Bronchial smooth muscle cell (primary cell): ENCODE measurements around the gene TPM2. TPM values are rescaled to one million over a fixed set of nuclear protein-coding genes. Genes with fewer than 3 reads are reported as not detected.

Source experiments
- total RNA-seq: library from RNA; depleted of rRNA; stranded (reverse); fragments of >200 nt; gene quantifications from 2 replicates; pipeline ENCODE4 v1.2.1, GENCODE V29; 2014

The TPM2 gene
- total RNA-seq = 925 and 1,339 TPM in 2 replicates

GRCh38 chr9:35689542-35690293 is at the start of gene TPM2:
Gene TPM2 (minus strand): TSS chr9:35689925. CDS start chr9:35689817, 108 bp downstream.

DNA sequence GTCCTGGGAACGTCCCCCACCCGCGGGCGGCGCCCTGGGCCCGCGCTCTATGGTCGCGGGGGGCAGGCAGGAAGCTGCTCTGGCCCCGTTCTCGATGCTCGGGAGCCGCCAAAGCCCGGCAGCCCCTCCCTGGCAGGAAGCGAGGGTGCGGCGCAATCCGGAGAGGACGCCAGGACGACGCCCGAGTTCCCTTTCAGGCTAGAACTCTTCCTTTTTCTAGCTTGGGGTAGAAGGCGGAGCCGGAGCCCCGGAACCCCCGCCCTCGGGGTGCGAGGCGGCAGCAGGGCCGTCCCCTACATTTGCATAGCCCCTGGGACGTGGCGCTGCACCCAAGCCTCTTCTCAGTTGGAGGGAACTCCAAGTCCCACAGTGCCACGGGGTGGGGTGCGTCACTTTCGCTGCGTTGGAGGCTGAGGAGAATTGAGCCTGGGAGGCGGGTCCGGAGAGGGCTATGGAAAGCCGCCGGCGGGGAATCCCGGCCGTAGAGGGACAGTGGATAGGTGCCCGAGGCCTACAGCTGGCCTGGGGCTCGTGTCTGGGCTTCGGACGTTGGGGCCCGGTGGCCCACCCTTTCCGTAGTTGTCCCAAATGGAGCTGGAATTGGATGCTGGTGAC is 42.6 kb upstream of the TPM2 start, which contains the start of the genes CREB3 and TLN1:
CREB3 (plus strand) TSS at position 482 of the 615 bp plus-strand sequence; CDS start at position 589, 107 bp downstream.
TLN1 (minus strand) TSS at position 11 of the 615 bp plus-strand sequence. CDS start 6,501 bp downstream, outside the sequence.

DNA sequence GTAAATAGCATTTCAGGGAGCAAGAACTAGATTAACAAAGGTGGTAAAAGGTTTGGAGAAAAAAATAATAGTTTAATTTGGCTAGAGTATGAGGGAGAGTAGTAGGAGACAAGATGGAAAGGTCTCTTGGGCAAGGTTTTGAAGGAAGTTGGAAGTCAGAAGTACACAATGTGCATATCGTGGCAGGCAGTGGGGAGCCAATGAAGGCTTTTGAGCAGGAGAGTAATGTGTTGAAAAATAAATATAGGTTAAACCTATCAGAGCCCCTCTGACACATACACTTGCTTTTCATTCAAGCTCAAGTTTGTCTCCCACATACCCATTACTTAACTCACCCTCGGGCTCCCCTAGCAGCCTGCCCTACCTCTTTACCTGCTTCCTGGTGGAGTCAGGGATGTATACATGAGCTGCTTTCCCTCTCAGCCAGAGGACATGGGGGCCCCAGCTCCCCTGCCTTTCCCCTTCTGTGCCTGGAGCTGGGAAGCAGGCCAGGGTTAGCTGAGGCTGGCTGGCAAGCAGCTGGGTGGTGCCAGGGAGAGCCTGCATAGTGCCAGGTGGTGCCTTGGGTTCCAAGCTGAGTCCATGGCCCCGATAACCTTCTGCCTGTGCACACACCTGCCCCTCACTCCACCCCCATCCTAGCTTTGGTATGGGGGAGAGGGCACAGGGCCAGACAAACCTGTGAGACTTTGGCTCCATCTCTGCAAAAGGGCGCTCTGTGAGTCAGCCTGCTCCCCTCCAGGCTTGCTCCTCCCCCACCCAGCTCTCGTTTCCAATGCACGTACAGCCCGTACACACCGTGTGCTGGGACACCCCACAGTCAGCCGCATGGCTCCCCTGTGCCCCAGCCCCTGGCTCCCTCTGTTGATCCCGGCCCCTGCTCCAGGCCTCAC is 16.3 kb downstream of the TPM2 start, which contains the start of gene CA9:
CA9 (plus strand) TSS at position 797 of the 893 bp plus-strand sequence; CDS start at position 829, 32 bp downstream.

DNA sequence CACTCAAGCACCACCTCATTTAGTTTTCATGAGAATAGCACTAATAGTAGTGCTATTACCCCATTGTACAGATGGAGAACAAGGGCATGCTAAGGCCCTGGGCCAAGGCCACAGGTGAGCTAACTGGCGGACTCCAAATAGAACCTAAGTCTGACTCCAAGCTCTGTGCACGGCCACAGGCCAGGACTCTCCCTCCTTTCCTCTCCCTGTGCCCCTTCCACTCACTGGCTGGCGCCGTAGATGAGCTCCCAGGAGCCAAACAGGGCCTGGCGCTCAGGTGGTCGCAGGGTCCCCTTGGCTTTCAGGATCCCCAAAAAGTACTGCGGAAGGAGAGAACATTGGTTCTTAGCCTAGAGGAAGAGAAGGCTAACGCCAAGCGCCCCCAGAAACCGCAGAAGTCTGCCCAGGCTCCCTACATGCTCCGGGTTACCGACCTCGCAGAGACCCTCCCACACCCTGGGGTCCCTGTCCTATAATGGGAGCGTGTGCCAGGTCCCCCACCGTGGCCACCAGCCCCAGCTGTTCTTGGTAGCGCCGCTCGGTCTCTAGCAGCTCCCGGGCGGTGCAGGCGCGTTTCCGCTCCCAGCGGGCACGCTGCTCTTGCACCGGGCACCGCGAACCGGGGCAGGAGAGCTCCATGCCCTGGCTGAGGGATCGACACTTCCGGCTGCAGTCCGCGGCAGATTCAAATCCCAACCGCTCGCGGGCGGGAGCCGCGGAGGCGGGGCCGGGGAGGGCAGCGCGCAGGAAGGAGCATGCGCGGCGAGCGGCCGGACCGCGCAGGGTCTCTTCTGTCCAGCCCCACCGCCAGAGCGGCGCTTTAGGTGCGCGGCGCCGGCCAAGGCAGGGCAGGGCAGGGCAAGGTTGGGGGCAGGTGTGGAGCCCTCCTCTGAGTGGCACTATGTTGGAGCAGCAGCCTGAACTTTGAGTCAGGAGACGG is 24.9 kb downstream of the TPM2 start, which contains the start of gene ARHGEF39:
ARHGEF39 (minus strand) TSS at position 665 of the 940 bp plus-strand sequence; CDS start at position 639, 26 bp downstream.

DNA sequence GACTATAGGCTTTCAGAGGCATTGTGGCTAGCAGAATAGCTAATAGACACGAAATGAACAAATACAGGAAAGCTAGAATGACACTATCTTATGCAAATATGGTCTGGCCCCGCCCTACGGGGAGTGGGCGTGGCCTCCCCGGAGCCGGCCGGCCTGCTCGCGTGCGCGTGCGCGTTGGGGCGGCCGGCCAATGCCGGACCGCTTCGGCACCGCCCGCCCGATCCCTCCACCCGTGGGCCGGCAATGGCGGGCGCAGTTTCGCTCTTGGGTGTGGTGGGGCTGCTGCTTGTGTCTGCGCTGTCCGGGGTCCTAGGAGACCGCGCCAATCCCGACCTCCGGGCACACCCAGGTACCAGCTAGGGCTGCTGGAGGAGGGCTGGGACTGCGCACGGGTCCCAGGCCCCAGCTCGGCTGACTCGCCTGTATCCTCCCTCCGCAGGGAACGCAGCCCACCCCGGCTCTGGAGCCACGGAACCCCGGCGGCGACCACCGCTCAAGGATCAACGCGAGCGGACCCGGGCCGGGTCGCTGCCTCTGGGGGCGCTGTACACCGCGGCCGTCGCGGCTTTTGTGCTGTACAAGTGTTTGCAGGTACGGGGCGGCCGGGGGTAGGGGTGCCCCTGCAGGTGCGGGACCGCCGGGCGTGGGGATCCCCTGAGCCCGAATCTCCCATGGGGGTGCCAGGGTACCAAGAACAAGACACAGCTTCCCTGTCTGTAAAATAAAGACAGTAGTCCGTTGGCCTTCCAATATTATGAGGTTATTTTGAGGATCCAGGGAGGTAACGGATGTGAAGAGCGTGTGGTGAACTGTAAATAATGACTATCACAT is 31.4 kb downstream of the TPM2 start, which contains the start of gene CCDC107:
CCDC107 (plus strand) TSS at position 156 of the 831 bp plus-strand sequence; CDS start at position 244, 88 bp downstream.

DNA sequence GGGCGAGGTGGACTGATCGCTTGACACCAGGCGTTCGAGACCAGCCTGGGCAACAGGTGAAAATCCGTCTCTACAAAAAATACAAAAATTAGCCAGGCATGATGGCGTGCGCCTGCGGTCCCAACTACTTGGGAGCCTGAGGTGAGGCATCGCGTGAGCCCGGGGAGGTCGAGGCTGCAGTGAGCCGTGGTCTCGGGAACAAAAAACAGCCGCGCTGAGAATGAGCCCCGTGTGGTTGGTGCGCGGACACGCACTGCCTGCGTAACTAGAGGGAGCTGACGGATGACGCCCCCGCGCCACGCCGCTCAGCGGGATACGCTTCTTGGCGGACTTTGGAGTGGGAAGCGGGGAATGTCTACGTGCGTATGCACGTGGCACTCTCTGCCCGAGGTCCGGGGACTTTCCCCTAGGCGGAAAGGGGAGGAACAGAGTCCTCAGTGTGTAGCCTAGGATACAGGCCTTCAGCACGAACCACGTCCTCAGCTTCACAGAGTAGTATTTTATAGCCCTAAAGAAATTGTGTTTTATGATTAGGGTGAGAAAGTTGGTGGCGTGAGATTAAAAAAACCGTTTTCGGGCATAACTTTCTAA is 32.1 kb downstream of the TPM2 start, which contains the start of gene RMRP:
RMRP (minus strand) TSS at position 474 of the 591 bp plus-strand sequence.

GRCh38 chr9:35650341-35651158 is 39.2 kb downstream of the TPM2 start, which contains the start of gene SIT1:
Gene SIT1 (minus strand): TSS chr9:35650931. CDS start chr9:35650853, 78 bp downstream.

Other genes with a start within 250 kb of the TPM2 start
- gene RUSC2, start 199.8 kb downstream of the TPM2 start, total RNA-seq = 10.4 and 12.7 TPM in 2 replicates
- gene TESK1, start 84.7 kb downstream of the TPM2 start, total RNA-seq = 7.3 and 11.9 TPM in 2 replicates
- 1.3 and 1.9 TPM in 2 replicates for gene CD72, start 71.5 kb downstream of the TPM2 start, total RNA-seq
- 0.32 TPM in 1 of 2 replicates, not detected in the other for gene SIT1, start 39.0 kb downstream of the TPM2 start, total RNA-seq
- 67,158 and 134,448 TPM in 2 replicates for gene RMRP, start 31.9 kb downstream of the TPM2 start, total RNA-seq
- gene CCDC107, start 31.6 kb downstream of the TPM2 start, total RNA-seq = 10.8 and 11.7 TPM in 2 replicates
- under 0.01 and 0.32 TPM in 2 replicates for gene ARHGEF39, start 24.7 kb downstream of the TPM2 start, total RNA-seq
- 0.86 and 1.7 TPM in 2 replicates for gene CA9, start 16.0 kb downstream of the TPM2 start, total RNA-seq
- gene TLN1, start 42.3 kb upstream of the TPM2 start, total RNA-seq = 209 and 221 TPM in 2 replicates
- gene CREB3, start 42.7 kb upstream of the TPM2 start, total RNA-seq = 42.9 and 50.1 TPM in 2 replicates
- gene GBA2, start 59.3 kb upstream of the TPM2 start, total RNA-seq = 13.9 and 21.4 TPM in 2 replicates
- 10.2 and 10.6 TPM in 2 replicates for gene RGP1, start 59.4 kb upstream of the TPM2 start, total RNA-seq
- gene MSMP, start 64.4 kb upstream of the TPM2 start, total RNA-seq = not detected in 2 replicates
- gene NPR2, start 101.7 kb upstream of the TPM2 start, total RNA-seq = 25.7 and 28.2 TPM in 2 replicates
- 1.5 and 1.6 TPM in 2 replicates for gene SPAG8, start 122.3 kb upstream of the TPM2 start, total RNA-seq
- 27.3 and 27.7 TPM in 2 replicates for gene HINT2, start 125.1 kb upstream of the TPM2 start, total RNA-seq
- not detected in 2 replicates for gene FAM221B, start 138.8 kb upstream of the TPM2 start, total RNA-seq
- 2.4 and 2.7 TPM in 2 replicates for gene TMEM8B, start 139.3 kb upstream of the TPM2 start, total RNA-seq
- gene OR13J1, start 180.5 kb upstream of the TPM2 start, total RNA-seq = not detected in 2 replicates
- 0.16 and 0.17 TPM in 2 replicates for gene HRCT1, start 216.3 kb upstream of the TPM2 start, total RNA-seq
- under 0.01 and 0.17 TPM in 2 replicates for gene SPAAR, start 219.6 kb upstream of the TPM2 start, total RNA-seq